Stimulated activated naive B cell treated with anti-CD40 and anti-IgM and Interleukin-4, amounts not matched to agents 10 μg/mL and 1 μg/mL and 100 μg/mL, for 72 hours (primary cell): Measurements from ENCODE around the gene NAALADL2.
A peak's percentile ranks its signal among the peaks of the same experiment; 100 is the strongest.
"Not testable (repeated sequence)": the region's sequence is repeated elsewhere in the genome, so short reads cannot be mapped to it uniquely, and the experiment has no call there.

ENCODE experiments used
- ATAC-seq, 2 donors: fragments of 150-1000 bp; cut with Tn5 transposase; replicated peaks; 2 replicates each; pipeline ENCODE4 v1.10.0; 2021; ENCODE audit warnings: moderate library complexity in 1 of 2
- DNase-seq: peaks from one replicate; pipeline ENCODE4 v3.0.0; 2021
- H3K27ac Mint-ChIP-seq: one replicate; pipeline ENCODE4 v1.8.0; 2022; ENCODE audit warnings: mild to moderate bottlenecking, mixed read lengths
- H3K27me3 Mint-ChIP-seq, 2 donors: one replicate each; pipeline ENCODE4 v1.8.0; 2022; ENCODE audit warnings: mixed read lengths in 2 of 2
- H3K36me3 Mint-ChIP-seq, 2 donors: one replicate each; pipeline ENCODE4 v1.8.0; 2022; ENCODE audit warnings: mixed read lengths in 2 of 2, mild to moderate bottlenecking in 1 of 2
- H3K4me1 Mint-ChIP-seq, 2 donors: one replicate each; pipeline ENCODE4 v1.8.0; 2022; ENCODE audit warnings: mixed read lengths in 2 of 2, mild to moderate bottlenecking in 1 of 2
- H3K4me3 Mint-ChIP-seq, 2 donors: one replicate each; pipeline ENCODE4 v1.8.0; 2022; ENCODE audit warnings: mild to moderate bottlenecking in 2 of 2, mixed read lengths in 2 of 2, moderate library complexity in 1 of 2
- H3K9me3 Mint-ChIP-seq, 2 donors: one replicate each; pipeline ENCODE4 v1.8.0; 2022; ENCODE audit warnings: mixed read lengths in 2 of 2, mild to moderate bottlenecking in 1 of 2

Gene NAALADL2

DNA sequence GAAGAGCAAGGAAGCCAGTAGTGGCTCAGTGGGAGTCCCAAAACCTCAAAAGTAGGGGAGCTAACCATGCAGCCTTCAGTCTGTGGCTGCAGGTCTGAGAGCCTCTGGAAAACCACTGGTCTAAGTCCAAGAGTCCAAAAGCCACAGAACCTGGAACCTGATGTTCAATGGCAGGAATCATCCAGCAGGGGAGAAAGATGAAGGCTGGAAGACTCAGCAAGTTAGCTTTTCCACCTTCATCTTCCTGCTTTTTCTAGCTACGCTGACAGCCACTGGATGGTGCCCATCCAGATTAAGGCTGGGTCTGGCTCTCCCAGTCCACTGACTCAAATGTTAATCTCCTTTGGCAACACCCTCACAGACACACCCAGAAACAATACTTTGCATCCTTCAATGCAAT is 626.3 kb downstream of the NAALADL2 start:
- DNase-seq (no peak), ATAC-seq (no peak)
- Mint-ChIP-seq H3K9me3 (no peaks in the 10 kb centered on the region), H3K4me3 (no peak overlapping the region), H3K27me3 (no peaks in the 10 kb centered on the region), H3K4me1 (peaks cover 0 to 2% of the 10 kb centered on the region in 2 donors), H3K36me3 (no peaks in the 10 kb centered on the region), H3K27ac (no peak overlapping the region)

DNA sequence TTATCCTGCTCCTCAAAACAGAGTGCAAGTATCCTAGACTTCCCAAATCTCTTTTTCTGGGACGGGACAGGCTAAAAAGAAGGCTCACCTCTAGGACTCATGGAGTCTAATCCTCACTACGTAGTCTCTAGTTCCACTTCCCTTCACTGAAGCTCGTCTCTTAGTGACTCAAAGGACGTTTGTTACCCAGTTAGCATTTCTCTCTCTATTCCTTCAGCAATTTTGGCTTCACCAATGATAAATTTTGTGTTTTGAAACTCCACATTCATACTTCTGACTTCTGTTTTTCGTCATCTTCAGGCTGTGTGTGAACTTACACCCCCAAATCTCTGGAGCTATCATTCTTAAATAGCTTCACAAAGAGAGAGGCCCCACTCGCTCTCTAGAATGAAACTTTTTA is 627.1 kb downstream of the NAALADL2 start:
- Mint-ChIP-seq H3K36me3 (no peaks in the 10 kb centered on the region), H3K4me3 (no peak overlapping the region), H3K27ac (no peak overlapping the region), H3K27me3 (no peaks in the 10 kb centered on the region), H3K9me3 (no peaks in the 10 kb centered on the region), H3K4me1 (peaks cover 0 to 2% of the 10 kb centered on the region in 2 donors)
- peak; percentile 44 to 64 for ATAC-seq
- no peak for DNase-seq

DNA sequence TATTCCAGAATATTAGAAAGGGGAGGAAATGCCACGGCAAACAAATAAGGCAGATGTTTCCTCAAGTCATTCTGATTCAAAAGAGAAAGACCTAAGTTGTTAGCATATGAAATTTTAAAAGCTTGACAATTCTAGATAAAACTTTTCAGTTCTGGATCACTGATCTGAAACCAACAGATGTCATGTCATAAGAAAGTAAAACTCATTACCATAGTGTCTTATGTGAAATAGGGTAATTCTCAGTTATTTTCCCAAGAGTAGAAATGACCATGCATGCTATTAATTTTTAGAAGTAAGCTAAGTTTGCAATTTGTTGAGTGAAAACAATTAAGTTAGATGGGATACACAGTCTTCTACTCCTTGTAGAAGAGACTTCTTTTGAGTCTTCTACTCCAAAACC is 630.3 kb downstream of the NAALADL2 start:
- H3K4me3 Mint-ChIP-seq: no peak overlapping the region
- no peaks in the 10 kb centered on the region for H3K36me3 Mint-ChIP-seq
- ATAC-seq: peak; percentile 60 to 74
- no peak for DNase-seq
- H3K4me1 Mint-ChIP-seq: peaks cover 0 to 2% of the 10 kb centered on the region in 2 donors
- no peak overlapping the region for H3K27ac Mint-ChIP-seq
- no peaks in the 10 kb centered on the region for H3K9me3 Mint-ChIP-seq
- H3K27me3 Mint-ChIP-seq: no peaks in the 10 kb centered on the region

DNA sequence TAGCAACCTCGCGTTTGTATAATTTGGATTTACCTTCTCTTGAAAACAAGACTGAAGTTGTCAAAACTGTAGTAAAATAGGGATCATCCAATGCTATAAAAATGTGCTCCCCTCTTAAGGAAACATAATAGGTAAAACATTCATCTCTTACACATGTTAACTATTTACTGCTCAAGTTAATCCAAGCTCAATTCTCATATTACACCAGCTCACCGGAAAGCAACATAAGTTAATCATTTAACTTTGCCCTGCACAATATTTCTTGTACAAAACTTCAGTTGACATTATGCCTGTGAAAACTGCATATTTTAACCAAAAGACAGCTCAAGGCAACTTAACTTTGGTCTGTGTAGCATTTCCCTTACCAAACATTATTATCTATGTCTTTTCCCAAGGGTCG is 634.2 kb downstream of the NAALADL2 start:
- Mint-ChIP-seq H3K4me1 (peaks cover 0 to 14% of the 10 kb centered on the region in 2 donors), H3K4me3 (no peak overlapping the region), H3K9me3 (no peaks in the 10 kb centered on the region), H3K36me3 (no peaks in the 10 kb centered on the region), H3K27me3 (no peaks in the 10 kb centered on the region), H3K27ac (no peak overlapping the region)
- ATAC-seq (no peak), DNase-seq (no peak)

DNA sequence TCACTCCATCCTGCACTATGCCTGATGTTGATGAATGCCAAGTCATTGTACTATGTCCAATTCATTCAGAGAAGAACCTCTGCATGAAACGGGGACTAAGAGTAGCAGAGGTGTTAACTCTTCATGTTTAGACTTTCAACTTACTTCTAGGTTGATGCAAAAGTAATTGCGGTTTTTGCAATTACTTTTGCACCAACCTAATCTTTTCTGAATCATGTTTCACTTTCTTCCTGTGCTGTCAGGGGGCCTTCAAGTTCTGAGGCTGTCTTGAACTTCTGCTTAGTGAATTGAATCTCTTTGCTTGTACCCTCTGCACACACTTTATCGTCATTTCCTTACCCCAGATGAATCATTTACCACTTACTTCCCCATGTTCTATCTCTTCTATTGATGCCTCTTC is 636.2 kb downstream of the NAALADL2 start:
- Mint-ChIP-seq H3K27ac (no peak overlapping the region), H3K27me3 (no peaks in the 10 kb centered on the region), H3K9me3 (no peaks in the 10 kb centered on the region), H3K4me3 (no peak overlapping the region), H3K36me3 (no peaks in the 10 kb centered on the region), H3K4me1 (peaks cover 0 to 14% of the 10 kb centered on the region in 2 donors)
- ATAC-seq (peak; percentile 97), DNase-seq (no peak)

DNA sequence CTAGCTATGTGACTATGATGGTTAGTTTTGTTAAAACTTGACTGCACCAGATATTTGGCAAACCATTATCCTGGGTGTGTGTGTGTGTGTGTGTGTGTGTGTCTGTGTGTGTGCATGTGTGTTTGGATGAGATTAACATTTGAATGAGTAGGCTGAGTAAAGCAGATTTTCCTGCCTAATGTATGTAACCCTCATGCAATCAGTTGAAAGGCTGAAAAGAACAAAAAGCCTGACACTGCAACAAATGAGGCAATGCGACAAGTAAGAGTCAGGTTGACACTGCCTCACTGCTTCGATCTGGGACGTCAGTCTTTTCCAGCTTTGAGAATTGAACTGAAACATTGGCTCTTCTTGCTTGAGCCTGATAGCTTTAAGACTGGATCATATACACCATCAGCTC is 643.0 kb downstream of the NAALADL2 start:
- H3K9me3 Mint-ChIP-seq: peaks cover 0 to 6% of the 10 kb centered on the region in 2 donors
- H3K36me3 Mint-ChIP-seq: no peaks in the 10 kb centered on the region
- no peak overlapping the region for H3K4me3 Mint-ChIP-seq
- peaks cover 2 to 10% of the 10 kb centered on the region in 2 donors for H3K4me1 Mint-ChIP-seq
- H3K27ac Mint-ChIP-seq: no peak overlapping the region
- ATAC-seq: no peak
- no peaks in the 10 kb centered on the region for H3K27me3 Mint-ChIP-seq
- DNase-seq: no peak

DNA sequence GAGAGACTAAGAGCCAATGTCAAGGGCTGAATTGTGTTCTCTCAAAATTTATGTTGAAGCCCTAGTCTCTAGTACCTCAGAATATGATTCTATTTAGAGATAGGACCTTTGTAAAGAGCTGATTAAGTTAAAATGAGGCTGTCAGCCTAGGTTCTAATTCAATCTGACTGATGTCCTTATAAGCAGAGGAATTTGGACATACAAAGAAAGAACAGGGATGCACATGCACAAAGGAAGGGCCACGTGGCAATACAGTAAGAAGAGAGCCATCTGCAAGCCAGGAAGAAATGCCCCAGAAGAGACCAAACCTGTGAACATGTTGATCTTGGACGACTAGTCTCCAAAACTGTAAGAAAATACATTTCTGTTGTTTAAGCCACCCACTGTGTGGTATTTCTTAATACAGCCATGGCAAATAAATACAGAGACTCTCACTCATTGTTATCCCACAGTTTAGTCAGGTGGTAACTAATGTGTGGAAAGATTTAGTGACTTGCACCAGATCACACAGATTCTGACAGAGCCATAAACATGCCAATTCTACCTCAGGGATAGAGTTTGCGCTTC is 652.2 kb downstream of the NAALADL2 start:
- Mint-ChIP-seq H3K9me3 (peaks cover 0 to 8% of the 10 kb centered on the region in 2 donors), H3K4me3 (no peak overlapping the region), H3K36me3 (no peaks in the 10 kb centered on the region), H3K27ac (no peak overlapping the region), H3K4me1 (no peaks in the 10 kb centered on the region), H3K27me3 (no peaks in the 10 kb centered on the region)
- ATAC-seq (no peak), DNase-seq (no peak)

DNA sequence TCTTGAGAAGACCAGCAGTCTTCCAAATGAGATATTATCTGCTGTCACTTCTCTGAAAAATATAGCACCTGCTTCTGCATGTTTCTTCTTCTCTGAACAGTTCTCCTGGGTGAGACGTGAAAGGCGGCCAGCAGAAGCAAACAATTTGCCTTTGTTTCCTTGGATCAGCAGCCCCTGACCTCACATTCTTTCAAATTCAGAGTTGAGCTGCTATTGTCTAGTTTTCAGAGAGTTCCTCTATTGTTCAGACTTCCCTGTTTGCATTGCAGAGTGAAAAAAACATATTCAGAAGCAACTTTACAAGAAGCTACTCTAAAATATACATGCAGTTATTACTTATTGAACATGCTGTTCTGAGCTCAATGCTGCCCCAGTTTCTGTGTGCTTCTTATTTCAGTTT is 653.6 kb downstream of the NAALADL2 start:
- Mint-ChIP-seq H3K27ac (no peak overlapping the region), H3K4me3 (no peak overlapping the region), H3K27me3 (no peaks in the 10 kb centered on the region), H3K36me3 (no peaks in the 10 kb centered on the region), H3K4me1 (no peaks in the 10 kb centered on the region), H3K9me3 (peaks cover 0 to 9% of the 10 kb centered on the region in 2 donors)
- no peak for ATAC-seq
- DNase-seq: no peak

DNA sequence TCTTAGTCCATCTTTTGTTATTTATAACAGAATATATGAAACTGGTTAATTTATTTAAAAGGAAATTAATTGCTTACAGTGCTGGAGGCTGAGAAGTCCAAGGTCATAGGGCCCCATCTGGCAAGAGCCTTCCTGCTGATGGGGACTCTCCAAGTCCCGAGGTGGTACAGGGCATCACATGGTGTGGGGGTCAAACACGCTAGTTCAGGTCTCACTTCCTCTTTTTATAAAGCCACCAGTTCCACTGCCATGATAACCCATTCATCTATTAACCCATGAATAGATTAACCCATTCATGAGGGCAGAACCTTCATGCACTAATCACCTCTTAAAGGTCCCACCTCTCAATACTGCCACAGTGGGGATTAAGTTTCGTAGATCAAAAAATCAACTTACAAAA is 659.3 kb downstream of the NAALADL2 start:
- peak; percentile 98 to 99 for ATAC-seq

DNA sequence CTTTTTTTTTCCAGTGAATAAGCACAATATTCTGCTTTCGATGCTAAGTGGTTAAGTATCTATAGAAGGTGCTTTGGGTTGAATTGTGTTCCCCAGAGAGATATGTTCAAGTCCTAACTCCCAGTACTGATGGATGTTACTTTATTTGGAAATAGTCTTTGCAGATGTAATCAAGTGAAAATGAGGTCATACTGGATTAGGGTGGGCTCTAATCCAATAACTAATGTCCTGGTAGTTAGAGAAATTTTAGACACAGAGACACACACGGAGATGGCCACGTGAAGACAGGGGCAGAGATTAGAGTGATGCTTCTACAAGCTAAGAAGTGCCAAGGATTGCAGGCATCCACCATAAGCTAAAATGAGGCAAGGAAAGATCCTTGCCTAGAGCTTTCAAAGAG is 662.3 kb downstream of the NAALADL2 start:
- H3K4me1 Mint-ChIP-seq: peaks cover 6 to 15% of the 10 kb centered on the region in 2 donors
- H3K9me3 Mint-ChIP-seq: peaks cover 3 to 4% of the 10 kb centered on the region in 2 donors
- ATAC-seq (no peak), DNase-seq (no peak)
- H3K27ac Mint-ChIP-seq: no peak overlapping the region
- no peak overlapping the region for H3K4me3 Mint-ChIP-seq
- no peaks in the 10 kb centered on the region for H3K27me3 Mint-ChIP-seq
- H3K36me3 Mint-ChIP-seq: no peaks in the 10 kb centered on the region

More for the DNA sequence above, 659.3 kb downstream of the NAALADL2 start:
- DNase-seq: peak; percentile 43
- H3K27ac Mint-ChIP-seq: no peak overlapping the region
- H3K4me1 Mint-ChIP-seq: peaks cover 6 to 14% of the 10 kb centered on the region in 2 donors
- no peak overlapping the region for H3K4me3 Mint-ChIP-seq
- no peaks in the 10 kb centered on the region for H3K27me3 Mint-ChIP-seq
- H3K36me3 Mint-ChIP-seq: no peaks in the 10 kb centered on the region
- peaks cover 3 to 4% of the 10 kb centered on the region in 2 donors for H3K9me3 Mint-ChIP-seq

DNA sequence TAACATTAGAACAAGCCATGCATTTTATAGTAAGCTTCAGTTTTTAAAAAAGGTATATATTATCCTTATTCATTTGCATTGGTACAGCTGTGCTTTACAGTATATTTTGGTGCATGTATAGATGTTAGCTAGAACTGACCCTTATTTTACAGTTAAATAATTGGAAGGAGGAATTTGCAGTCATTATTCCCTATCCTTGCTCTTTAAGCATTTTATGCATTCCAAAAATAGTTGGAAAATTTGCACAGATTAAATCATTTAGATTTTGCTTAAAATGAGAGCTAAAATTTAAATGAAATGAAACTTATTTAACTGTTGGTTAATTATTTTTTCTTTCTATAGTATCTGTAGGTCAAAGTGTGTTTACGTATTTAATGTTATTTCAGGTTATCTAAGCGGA is 667.1 kb downstream of the NAALADL2 start:
- Mint-ChIP-seq H3K4me3 (peak overlapping the region; percentile 36 to 72), H3K36me3 (no peaks in the 10 kb centered on the region), H3K27me3 (no peaks in the 10 kb centered on the region)

DNA sequence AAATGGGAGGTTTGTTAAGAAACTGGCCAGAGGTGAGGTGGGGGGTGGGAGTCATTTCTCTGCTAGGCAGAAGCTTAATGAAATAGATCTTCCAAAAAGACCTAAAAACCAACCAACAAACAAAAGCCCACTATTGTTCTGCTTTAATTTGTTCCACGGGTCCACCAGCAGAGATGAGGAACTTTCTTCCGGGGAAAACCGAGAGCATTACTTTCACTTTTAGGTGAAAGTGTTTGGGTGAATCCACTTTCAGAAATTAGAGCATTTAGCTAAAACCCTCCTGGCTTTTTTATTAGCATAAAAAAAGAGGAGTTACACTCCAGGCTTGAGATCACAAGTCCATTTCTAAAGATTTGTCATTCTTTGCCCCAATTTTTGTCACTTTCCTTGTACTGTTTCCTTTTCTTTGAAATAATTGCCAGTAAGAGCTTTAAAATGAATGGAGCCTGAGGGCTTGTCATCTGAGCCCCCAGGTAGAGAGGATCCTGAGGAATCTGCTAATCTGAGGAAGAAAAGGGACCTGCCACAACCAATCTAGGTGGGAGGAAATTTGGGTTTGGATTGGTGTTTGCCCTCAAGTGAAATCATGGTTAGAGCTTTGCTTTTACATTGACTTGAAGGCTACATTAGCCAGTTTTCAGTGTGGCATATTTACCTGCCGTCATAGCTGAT is 667.6 kb downstream of the NAALADL2 start:
- H3K36me3 Mint-ChIP-seq: no peaks in the 10 kb centered on the region
- H3K27me3 Mint-ChIP-seq: no peaks in the 10 kb centered on the region
- no peaks in the 10 kb centered on the region for H3K9me3 Mint-ChIP-seq
- no peak for ATAC-seq
- H3K4me1 Mint-ChIP-seq: peaks cover 0 to 7% of the 10 kb centered on the region in 2 donors
- no peak for DNase-seq
- H3K27ac Mint-ChIP-seq: peak overlapping the region; percentile 67
- peak overlapping the region; percentile 36 to 72 for H3K4me3 Mint-ChIP-seq

More for the DNA sequence above, 667.1 kb downstream of the NAALADL2 start:
- no peaks in the 10 kb centered on the region for H3K9me3 Mint-ChIP-seq
- H3K4me1 Mint-ChIP-seq: peaks cover 0 to 7% of the 10 kb centered on the region in 2 donors
- ATAC-seq (no peak), DNase-seq (no peak)
- H3K27ac Mint-ChIP-seq: peak overlapping the region; percentile 67

DNA sequence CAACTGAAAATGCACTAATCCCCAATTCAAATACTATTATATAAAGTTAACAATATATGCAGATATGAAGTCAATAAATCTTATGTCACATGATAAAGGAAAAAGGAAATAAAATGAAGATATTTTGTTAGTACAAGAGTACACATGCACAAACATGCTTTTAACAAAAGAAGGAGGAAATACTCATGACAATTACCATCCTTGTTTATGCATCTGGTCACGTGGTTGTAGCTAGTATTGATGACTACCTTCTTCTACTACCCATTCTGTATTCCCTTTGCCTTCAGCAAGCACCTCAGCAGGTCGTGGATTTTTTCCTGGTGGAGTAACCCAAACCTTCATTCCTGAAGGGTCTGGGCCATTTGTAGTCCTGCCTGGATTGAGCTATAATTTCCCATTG is 669.6 kb downstream of the NAALADL2 start:
- not testable (repeated sequence) for H3K4me3 Mint-ChIP-seq, H3K36me3 Mint-ChIP-seq, H3K27me3 Mint-ChIP-seq, H3K27ac Mint-ChIP-seq, DNase-seq, ATAC-seq, H3K4me1 Mint-ChIP-seq, H3K9me3 Mint-ChIP-seq

DNA sequence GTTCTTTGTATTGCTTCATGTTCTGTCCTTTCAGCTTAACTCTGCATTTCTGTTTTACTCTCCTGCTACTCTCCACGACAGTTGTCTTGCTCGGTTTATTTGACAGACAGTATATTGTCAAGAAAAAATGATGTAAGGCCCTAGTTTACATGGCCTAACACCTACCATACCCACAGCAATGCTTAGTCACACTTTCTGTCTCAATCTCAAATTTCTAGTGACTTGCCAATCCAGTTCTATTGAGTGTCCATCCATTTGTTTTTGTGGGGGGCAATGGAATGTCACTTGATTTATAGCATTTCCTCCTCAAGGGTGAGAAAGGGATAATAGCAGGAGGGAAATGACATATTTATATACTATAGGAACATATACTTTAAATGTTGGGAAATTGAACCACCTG is 676.2 kb downstream of the NAALADL2 start:
- no peaks in the 10 kb centered on the region for H3K36me3 Mint-ChIP-seq
- peaks cover 0 to 1% of the 10 kb centered on the region in 2 donors for H3K9me3 Mint-ChIP-seq
- ATAC-seq: no peak
- DNase-seq: no peak
- no peaks in the 10 kb centered on the region for H3K4me1 Mint-ChIP-seq
- no peaks in the 10 kb centered on the region for H3K27me3 Mint-ChIP-seq
- no peak overlapping the region for H3K27ac Mint-ChIP-seq
- no peak overlapping the region for H3K4me3 Mint-ChIP-seq

DNA sequence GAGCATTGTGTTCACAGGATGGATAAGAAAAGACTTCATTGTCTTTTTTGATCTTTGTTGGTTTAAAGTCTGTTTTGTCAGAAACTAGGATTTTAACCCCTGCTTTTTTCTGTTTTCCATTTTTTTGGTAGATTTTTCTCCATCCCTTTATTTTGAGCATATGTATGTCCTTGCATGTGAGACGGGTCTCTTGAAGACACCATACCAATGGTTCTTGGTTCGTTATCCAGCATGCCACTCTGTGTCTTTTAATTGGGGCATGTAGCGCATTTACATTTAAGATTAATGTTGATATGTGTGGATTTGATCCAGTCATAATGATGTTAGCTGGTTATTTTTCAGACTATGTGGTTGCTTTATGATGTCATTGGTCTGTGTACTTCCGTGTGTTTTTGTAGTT is 687.0 kb downstream of the NAALADL2 start:
- Mint-ChIP-seq H3K4me3 (no peak overlapping the region), H3K36me3 (no peaks in the 10 kb centered on the region), H3K4me1 (no peaks in the 10 kb centered on the region), H3K27ac (no peak overlapping the region), H3K27me3 (no peaks in the 10 kb centered on the region), H3K9me3 (peaks cover 0 to 1% of the 10 kb centered on the region in 2 donors)
- ATAC-seq: no peak
- DNase-seq: no peak
